Psoas muscle (tissue), 8 donors: ENCODE data around the gene CREB3. TPM values are rescaled to one million over a fixed set of nuclear protein-coding genes. Genes with fewer than 3 reads are reported as not detected.

Source experiments
- ATAC-seq, 4 donors: fragments of 200-7000 bp; cut with Tn5 transposase; one replicate each; pipeline ENCODE4 v1.9.1; 2020; ENCODE audit warnings: moderate library complexity in 3 of 4, mild to moderate bottlenecking in 2 of 4
- DNase-seq, 2 donors: peaks; one replicate each; pipeline ENCODE4 v3.0.0-alpha.2; 2020
- H3K27ac ChIP-seq: fragments of 200-600 bp; one replicate; pipeline ENCODE4 v1.8.0; 2022
- H3K27me3 ChIP-seq, 3 donors: fragments of 200-600 bp in 1 of 3; one replicate each; pipeline versions ENCODE4 v1.6.1 to v1.8.0; 2013 to 2022; ENCODE audit warnings: low read length in 2 of 3, mild to moderate bottlenecking in 2 of 3, moderate library complexity in 1 of 3; ENCODE audit not compliant: insufficient read depth in 3 of 3
- H3K36me3 ChIP-seq, 2 donors: fragments of 200-600 bp in 1 of 2; one replicate each; pipeline versions ENCODE4 v1.6.1 to v1.8.0; 2013 to 2022; ENCODE audit warnings: low read depth in 1 of 2, mild to moderate bottlenecking in 1 of 2, moderate library complexity in 1 of 2; ENCODE audit not compliant: insufficient read depth in 1 of 2
- H3K4me1 ChIP-seq: fragments of 200-600 bp; one replicate; pipeline ENCODE4 v1.8.0; 2022
- H3K4me3 ChIP-seq: fragments of 200-600 bp; one replicate; pipeline ENCODE4 v1.8.0; 2022; ENCODE audit warnings: mild to moderate bottlenecking
- H3K9me3 ChIP-seq: fragments of 200-600 bp; one replicate; pipeline ENCODE4 v1.8.0; 2022
- WGBS, 3 donors: extraction: QIAGEN DNeasy Blood & Tissue Kit; methylation state at CpG; one replicate each; pipeline versions ENCODE4 v1.1.6 to v1.1.7; 2013; 5-methylcytosine and 5-hydroxymethylcytosine counted together
- intact Hi-C, 2 donors: fragments of 100-400 bp; cut with DNase I; formaldehyde crosslinking; loops; one replicate each; pipeline versions ENCODE4 v1.11.0 to v1.14.2; 2022
- polyA plus RNA-seq, 3 donors: library from polyadenylated mRNA; stranded (reverse); fragments of 200-250 nt; gene quantifications; one replicate each; pipeline ENCODE4 v1.2.3, GENCODE V29; 2013
- total RNA-seq, 4 donors: library from RNA; stranded (reverse); fragmentation: NEBNext Ultra II Directional in 2 of 4; extraction: Animal tissue kit (Norgen Biotek cat#: 25700) in 2 of 4; gene quantifications; one replicate each; pipeline versions ENCODE4 v1.2.1 to v1.2.4, GENCODE V29; 2021 to 2023
- TF ChIP-seq, protein P1 (sequence below): fragments of 200-600 bp; IDR thresholded peaks from one replicate; pipeline ENCODE4 v1.8.0; 2022; ENCODE audit warnings: antibody characterized with exemption
- donor health status: healthy with polysubstance abuse.
- donor health status: DM: no; HTN: no; CAD: no; lungs with moderate emphysema.
- donor health status: Bipolar disorder and iron deficiency.
- donor health status: healthy.
- donor health status: DM: yes; HTN: yes; CAD: no.
- donor health status: DM: no; HTN: no; CAD: no.
- donor health status: DM: no; HTN: no; CAD: no.
- donor health status: DM: yes; HTN: yes; CAD: no.

Gene CREB3
- total and polyA plus RNA-seq, 7 donors: 16.1 to 55.1 (median 21.3) TPM

DNA sequence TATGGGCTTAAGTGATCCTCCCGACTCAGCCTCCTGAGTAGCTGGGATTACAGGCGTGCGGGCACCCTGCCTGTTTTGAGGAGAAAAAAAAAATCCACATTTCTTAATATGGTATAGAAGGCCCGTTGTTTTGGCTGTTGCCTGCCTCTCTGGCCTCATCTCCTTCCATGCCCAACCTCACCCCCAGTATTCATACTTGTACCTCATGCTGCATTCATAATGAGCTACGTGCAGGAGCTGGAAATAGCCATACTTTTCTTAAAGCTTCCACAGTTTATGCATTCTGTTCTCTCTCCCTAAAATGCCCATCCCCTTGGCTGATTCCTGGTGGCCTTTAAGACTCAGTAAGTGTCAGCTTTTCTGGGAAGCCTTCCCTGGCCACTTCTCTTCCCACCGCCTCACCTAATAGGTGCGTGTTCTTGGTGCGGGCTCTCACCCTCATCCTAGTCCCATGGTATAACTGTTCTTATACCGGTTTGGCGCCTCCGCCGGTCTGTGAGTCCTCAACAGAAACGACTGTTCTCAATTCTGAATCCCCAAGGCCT, 40.6 kb upstream of the CREB3 start:
- ATAC-seq (no peak), DNase-seq (no peak)
- peaks cover 19% of the 10 kb centered on the region for H3K4me1 ChIP-seq
- WGBS, 3 donors: 54 to 69% (median 62%) methylated on average over 13 of the region's 13 CpGs
- H3K36me3 ChIP-seq: peaks cover 0 to 26% of the 10 kb centered on the region in 2 donors
- peak overlapping the region; percentile 100 for H3K4me3 ChIP-seq
- no peaks in the 10 kb centered on the region for H3K9me3 ChIP-seq
- H3K27ac ChIP-seq: peak overlapping the region; percentile 100
- intact Hi-C loops: loop anchor here (2.0 to 10.0 kb wide), 3 partner anchors 37 to 207 kb away; partner anchors contain the start of gene TESK1 (in 1 of the 2)
- H3K27me3 ChIP-seq: no peaks in the 10 kb centered on the region
- TF ChIP-seq, protein P1, sequence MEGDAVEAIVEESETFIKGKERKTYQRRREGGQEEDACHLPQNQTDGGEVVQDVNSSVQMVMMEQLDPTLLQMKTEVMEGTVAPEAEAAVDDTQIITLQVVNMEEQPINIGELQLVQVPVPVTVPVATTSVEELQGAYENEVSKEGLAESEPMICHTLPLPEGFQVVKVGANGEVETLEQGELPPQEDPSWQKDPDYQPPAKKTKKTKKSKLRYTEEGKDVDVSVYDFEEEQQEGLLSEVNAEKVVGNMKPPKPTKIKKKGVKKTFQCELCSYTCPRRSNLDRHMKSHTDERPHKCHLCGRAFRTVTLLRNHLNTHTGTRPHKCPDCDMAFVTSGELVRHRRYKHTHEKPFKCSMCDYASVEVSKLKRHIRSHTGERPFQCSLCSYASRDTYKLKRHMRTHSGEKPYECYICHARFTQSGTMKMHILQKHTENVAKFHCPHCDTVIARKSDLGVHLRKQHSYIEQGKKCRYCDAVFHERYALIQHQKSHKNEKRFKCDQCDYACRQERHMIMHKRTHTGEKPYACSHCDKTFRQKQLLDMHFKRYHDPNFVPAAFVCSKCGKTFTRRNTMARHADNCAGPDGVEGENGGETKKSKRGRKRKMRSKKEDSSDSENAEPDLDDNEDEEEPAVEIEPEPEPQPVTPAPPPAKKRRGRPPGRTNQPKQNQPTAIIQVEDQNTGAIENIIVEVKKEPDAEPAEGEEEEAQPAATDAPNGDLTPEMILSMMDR: no peak

DNA sequence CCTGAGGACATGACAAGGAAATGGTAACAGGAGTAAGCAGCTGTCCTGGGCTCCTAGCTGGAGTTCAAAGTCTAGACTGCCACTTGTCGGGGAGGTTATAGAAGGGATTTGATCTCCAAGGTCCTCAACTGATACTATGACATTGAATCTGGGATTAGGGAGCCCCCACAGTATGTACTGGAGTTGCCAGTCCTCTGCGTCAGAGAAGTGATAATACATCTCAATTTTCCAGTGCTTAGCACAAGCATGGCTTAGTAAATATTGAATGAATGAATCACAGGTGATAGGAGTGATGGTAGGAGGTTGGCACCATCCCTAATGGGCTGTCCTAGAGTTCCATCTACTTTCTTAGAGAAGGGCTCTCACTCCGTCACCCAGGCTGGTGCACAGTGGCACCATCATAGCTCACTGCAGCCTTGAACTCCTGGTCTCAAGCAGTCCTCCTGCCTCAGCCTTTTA, 36.5 kb upstream of the CREB3 start:
- peak in 1 of 2 donors; percentile 22 for DNase-seq
- WGBS, 3 donors: 53 to 91% (median 62%) methylated on average over 3 of the region's 3 CpGs
- no peaks in the 10 kb centered on the region for H3K9me3 ChIP-seq
- peaks cover 20 to 55% of the 10 kb centered on the region in 2 donors for H3K36me3 ChIP-seq
- no peaks in the 10 kb centered on the region for H3K27me3 ChIP-seq
- no peak overlapping the region for H3K4me3 ChIP-seq
- peaks cover 19% of the 10 kb centered on the region for H3K4me1 ChIP-seq
- TF ChIP-seq, protein P1: no peak
- H3K27ac ChIP-seq: peak overlapping the region; percentile 46
- peak; percentile 21 to 46 (median 24) for ATAC-seq
- intact Hi-C loops: loop anchor here (5.0 to 10.0 kb wide), 3 partner anchors 34 to 211 kb away; partner anchors contain the start of gene TESK1 (in 1 of the 2)

GRCh38 chr9:35696520-35697215, 35.8 kb upstream of the CREB3 start:
- Histone ChIP-seq H3K9me3 (no peaks in the 10 kb centered on the region), H3K4me3 (no peak overlapping the region), H3K4me1 (peaks cover 13% of the 10 kb centered on the region), H3K27ac (peak overlapping the region; percentile 46), H3K27me3 (no peaks in the 10 kb centered on the region), H3K36me3 (peaks cover 20 to 62% of the 10 kb centered on the region in 2 donors)
- TF ChIP-seq, protein P1: peak; percentile 82
- peak; percentile 46 to 74 for DNase-seq
- intact Hi-C loops: loop anchor here (5.0 to 10.0 kb wide), 3 partner anchors 34 to 212 kb away; partner anchors contain the start of gene TESK1 (in 1 of the 2)
- WGBS, 3 donors: 32 to 41% (median 38%) methylated on average over 9 of the region's 9 CpGs
- peak; percentile 71 to 85 (median 76) for ATAC-seq

DNA sequence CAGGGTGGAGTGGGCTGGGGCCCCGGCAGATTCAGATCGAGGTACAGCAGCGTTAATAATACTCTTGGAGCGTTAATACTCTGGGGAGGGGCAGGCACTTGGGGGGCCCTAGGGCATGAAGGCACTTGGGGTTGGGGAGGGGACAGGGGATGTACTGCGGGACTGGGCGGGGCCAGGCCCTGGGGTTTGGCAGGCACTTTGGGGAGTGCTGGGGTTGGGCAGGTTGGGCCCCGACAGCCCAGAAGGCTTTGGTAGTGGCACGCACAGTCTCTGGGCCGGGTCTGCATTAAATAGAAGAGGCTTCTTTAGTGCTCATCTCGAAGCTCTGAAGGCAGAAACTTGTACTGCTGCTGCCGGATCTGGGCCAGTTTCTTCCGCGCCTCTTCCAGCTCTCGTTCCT, 35.0 kb upstream of the CREB3 start:
- TF ChIP-seq, protein P1: no peak
- H3K4me1 ChIP-seq: peaks cover 11% of the 10 kb centered on the region
- no peaks in the 10 kb centered on the region for H3K9me3 ChIP-seq
- H3K27me3 ChIP-seq: no peaks in the 10 kb centered on the region
- peaks cover 20 to 70% of the 10 kb centered on the region in 2 donors for H3K36me3 ChIP-seq
- intact Hi-C loops: loop anchor here (5.0 to 10.0 kb wide), 3 partner anchors 35 to 213 kb away; partner anchors contain the start of gene TESK1 (in 1 of the 2)
- 74 to 78% (median 77%) methylated on average over 14 of the region's 14 CpGs for WGBS, 3 donors
- H3K27ac ChIP-seq: no peak overlapping the region
- DNase-seq (peak in 1 of 2 donors; percentile 59), ATAC-seq (peak in 1 of 4 donors; percentile 4)
- H3K4me3 ChIP-seq: no peak overlapping the region
